ENCODE data around the gene CAPN5.
A peak's percentile ranks its signal among the peaks of the same experiment; 100 is the strongest.

The CAPN5 gene

DNA sequence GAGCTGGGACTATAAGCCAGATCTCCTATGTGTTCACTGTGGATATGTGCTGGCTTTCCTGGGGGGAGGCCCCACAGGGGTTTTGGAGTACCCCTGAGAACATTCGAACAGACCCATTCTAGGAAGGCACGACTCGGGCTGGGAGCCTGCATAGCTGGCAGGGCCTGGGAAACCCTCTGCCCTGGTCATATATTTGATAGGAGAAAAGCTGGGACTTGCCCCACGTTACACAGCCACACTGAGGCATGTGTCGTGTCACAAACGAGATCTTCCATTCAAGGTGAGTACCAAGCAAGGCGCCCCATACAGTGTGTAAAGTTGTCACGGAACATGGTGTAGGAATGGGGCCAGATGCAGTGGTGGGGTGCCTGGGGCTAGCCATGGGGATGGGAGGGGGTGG lies 72.4 kb downstream of the CAPN5 start:
- no peak for DNase-seq

DNA sequence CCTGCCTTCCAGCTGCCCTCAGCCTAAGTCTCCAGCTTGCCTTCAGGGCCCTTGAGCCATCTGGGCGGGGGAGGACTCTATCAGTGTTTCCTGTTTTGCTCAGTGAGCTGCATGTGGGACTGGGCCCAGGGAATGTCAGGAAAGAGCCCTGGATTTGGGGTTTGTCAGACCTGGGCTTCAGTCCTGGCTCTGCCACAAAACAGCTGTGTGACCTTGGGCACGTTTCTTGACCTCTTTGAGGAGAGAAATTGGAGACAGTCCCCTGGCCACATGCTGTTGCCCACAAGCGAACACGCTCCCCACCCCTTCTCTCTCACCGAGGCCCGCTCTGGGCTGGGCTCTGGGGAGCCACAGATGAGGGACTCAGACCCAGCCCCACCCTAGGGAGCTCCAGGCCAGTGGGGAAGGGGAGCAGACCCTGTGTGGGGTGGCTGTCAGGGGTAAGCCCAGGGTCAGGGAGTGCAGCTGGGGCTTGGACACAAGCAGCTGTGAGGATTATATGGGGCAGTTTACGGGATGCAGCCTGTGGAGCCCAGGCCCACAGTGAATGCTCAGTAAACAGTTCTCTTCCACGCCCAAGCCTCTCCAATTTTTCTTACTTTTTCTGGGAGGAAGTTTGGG lies 73.6 kb downstream of the CAPN5 start:
- no peak for DNase-seq

DNA sequence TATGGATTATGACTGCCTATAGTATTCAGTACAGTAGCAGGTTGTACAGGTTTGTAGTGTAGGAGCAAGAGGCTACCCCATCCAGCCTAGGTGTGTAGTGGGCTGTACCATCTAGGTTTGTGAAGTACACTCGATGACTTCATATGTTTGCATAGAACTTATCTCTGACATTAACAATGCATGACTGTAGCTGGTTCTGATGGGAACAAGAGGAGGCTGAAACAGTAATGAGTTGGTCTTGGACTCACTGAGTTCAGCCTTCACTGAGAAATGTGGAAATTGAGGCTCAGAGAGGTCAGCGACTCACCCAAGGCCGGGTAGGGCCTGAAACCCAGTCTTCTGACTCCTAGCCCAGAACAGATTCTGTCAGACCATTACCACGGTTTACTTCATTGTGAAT lies 74.3 kb downstream of the CAPN5 start:
- DNase-seq, result no peak

DNA sequence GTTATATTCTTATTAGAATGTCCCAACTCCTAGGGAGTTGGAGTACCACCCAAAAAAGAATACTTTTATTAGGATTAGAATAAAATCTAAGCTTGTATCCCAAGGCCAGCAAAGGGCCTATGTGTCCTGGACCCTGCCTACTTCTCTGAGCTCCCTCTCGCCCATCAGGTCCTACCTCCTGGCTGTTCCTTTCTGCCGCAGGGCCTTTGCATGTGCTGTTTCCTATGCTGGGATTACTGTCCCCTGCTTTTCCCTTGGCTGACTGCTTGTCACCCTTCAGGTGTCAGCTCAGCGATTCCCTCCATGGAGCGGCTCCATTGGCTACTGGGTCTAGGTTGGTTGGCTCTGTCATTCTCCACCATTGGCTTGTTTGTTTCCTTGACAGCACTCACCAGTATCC lies 74.7 kb downstream of the CAPN5 start:
- DNase-seq, result no peak

DNA sequence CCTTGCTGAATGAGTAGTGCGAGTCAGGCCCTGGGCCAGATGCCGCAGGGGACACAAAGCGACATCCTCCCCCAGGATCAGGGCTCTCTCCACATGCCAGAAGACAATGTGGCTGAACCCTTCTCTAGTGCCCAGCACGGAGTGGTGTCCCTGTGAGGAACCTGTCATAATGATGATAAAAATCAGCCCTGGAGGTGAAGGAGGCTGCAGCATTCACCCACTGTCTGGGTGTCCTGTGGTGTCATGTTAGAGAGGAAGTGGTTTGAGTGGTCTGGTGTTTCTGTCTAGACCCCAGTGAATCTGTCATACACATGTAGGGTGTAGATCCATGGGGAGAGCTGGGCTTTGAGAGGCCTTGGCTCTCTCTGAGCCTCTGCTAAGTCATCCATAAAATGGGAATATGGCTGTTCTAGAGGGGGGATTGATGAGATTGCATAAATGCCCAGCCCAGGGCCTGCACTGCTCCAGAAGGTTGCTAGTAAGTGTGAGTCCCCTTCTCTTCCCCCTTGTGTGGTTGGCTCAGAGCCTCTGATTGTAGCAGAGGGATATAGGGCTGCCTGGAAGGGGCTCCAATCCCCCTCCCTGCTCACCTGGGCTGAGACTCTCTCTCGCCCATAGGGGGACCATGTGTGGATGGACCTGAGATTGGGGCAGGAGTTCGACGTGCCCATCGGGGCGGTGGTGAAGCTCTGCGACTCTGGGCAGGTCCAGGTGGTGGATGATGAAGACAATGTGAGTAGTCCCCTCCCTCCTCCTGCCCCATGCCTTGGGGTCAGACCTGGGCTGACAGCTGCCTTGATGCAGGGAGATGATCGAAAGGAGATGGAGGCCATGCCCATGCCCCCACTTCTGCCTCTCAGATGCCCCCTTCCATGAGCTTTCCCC lies 75.6 kb downstream of the CAPN5 start:
- no peak for DNase-seq

DNA sequence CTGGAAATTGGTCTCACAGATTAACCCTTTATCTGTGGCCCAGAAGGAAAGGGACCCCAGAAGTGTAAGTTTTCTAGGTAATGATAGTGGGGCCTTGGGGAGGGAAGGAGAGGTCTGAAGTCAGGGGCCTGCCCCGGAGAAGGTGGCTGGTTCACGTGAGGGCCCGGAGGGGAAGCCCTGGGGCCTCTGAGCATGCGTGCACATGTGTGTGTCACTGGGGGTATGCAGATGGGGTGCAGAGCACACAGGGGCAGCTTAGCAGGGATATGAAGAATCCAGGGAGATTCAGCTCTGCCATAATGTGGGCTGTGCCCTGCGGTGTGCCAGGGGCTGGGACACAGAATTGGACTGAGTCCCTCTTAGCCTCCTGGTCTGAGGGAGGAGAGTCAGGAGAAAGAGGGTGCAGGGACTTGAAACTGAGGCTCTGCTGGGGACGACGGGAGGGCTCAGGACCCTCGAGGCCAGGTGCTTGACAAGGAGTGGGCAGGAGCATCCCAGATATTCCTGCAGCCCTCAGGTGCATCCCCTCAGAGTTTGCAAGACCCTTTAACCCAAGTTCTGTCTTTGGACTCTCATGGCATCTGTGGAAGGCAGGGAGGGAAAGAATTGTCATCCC lies 76.7 kb downstream of the CAPN5 start:
- DNase-seq, result no peak

DNA sequence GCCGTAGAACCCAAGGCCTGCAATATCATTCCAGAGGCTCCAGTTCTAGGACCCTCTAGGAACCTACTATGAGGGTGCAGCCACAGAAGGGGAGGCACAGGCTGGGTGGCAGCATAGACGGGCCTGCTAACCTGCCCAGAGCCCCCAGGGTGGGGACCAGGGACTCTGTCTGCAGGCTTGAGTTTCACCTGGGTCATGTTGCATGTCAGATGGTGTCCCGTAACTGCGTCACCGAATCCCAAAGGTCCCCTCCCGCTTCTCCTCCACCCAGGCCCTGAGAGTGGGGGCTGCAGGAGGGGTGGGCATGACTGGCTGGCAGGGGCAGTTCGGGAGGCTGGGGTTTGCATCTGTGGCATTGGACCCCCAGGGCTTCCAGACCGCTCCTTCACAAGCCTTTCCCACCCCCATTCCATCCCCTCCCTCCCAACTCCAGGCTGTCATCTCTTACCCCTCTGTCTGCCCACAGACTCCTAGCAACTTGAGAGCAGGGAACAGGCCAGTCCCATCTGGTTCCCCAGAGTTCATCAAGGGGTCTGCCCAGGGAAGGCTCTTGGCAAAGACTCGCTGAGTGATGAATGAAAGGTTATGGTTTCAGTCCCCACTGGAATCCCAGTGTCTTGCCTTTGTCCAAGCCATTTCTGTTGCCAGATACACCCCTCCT lies 77.6 kb downstream of the CAPN5 start:
- no peak for DNase-seq

DNA sequence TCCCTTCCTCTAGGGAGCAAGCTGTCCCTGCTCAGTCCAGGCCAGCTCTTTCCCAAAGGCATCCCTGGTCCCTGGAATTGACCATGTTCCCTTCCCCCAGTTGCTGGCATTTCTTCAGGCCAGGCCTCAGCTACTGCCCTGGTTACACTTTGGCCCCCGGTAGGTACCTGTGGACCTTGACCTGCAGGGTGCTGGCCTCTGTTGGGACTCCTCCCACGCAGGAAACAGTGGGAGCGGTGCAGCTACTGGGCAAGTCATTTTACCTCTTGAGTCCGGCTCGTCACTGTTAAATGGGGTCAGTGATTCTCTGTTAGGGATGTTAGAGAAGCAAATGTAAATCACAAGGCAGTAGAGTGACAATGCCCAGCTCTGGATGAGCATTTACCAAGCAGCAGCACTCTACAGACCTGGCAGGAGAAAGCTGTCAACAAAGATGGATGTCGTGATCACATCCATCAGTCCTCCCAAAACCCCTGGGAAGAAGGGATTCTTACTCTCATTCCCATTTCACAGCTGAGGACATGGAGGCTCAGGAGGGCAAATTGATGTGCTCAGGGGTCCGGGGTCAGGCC lies 78.2 kb downstream of the CAPN5 start:
- DNase-seq, result no peak

DNA sequence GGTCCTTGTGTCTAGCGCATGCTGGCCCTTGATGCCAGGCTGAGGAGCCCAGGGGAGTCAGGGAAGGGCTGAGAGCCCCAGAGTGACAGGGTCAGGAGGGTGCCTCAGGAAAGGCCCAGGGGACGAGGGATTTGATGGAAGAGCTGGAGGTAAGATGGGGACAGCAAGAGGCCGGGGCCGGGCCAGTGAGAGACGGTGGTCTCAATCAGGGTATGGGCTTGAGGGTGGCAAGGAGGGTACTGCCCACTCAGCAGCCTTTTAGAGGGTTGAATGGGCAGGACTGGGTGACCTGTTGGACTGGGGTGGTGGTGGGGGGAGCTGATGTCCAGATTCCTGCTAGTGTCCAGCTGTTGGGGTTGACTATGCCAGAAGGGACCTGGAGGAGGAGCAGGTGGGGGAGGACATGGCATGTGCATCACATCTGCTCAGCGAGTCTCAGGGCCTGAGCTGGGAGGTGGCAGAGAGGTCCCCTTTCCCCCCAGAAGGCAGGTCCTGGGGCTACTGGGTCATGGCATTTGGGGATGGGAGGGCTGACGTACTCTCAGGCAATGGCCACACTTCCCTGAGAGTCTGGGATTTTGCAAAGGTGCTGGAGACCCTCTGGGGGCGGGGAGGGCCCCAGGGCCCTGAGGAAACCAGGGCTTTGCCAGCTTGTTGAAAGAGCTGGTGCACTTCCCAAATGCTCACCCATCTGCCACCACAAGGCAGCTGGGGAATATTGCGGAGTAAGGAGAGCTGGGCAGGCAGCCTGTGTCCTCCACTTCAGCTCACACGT lies 79.7 kb downstream of the CAPN5 start:
- DNase-seq, result no peak

DNA sequence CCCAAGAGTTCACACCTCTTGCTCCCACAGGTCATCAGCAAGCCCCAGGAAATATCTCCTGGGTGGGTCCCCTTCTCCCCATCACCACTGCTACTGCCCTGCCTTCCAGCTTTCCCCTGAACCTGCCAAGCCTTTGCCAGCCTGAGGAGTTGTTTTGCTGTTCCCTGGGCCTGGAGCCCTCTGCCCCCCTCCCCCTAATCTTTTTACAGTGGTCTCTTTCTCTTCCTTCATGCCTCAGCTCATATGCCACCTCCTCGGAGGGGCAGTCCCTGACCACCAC lies 80.2 kb downstream of the CAPN5 start:
- DNase-seq, result no peak

DNA sequence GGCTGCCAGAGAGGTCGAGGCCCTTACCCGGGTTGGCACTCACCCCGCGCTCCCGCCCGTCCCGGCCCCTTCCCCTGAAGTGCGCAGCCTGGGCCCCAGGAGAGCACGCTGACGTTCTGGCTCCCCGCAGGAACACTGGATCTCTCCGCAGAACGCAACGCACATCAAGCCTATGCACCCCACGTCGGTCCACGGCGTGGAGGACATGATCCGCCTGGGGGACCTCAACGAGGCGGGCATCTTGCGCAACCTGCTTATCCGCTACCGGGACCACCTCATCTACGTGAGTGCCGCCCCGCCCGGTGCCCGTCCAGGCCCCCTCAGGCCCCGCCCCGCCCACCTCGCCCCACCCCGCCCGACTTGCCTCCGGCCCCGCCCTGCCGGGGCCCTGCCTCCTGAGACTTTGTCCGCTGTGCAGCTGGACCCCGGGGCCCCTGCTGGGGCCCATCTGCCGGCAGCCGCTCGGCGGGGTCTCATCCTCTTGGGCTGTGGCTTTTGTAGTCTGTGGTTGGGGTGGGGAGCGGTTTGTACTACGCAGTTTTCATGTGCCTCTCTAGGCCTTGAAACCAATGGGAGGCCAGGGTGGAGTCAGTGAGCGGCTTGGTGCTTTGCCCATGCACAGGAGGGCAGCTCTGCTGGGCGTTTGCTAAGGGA lies 81.0 kb downstream of the CAPN5 start:
- DNase-seq, result peak; percentile 50

DNA sequence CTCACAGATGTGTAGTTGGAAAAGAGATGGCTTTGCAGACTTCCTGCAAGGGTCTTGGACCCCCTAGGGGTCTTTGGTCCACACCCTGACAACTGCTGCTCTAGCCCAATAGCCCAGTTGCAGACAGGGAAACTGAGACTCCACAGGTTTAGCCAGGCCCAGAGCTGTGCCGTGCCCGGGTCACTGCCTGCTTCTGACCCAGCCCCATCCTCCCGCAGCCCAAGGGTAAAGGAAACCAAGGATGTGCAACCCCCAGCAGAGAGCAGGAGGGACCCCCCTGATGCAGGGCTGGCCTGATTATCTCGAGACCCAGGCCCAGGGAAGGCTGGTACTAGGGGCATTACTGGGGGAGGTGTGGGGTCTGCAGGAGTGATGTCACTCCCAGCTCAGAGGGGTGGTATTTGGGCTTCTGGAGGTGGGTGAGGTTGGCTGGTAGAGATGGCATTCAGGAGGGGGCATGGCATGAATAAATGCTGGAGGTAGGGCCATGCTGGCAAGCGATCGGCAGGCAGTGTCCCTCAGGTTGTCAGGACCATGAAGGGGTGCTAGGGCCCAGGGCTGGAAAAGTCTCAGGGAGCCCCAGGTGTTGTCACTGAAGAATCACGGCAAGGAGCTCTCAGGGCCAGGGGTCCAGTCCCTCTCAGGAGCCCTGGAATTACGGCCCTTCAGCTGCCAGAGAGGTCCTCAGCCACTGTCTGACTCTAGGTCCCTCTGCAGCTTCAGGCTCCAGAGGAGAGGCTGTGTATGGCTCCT lies 82.4 kb downstream of the CAPN5 start:
- DNase-seq, result no peak

DNA sequence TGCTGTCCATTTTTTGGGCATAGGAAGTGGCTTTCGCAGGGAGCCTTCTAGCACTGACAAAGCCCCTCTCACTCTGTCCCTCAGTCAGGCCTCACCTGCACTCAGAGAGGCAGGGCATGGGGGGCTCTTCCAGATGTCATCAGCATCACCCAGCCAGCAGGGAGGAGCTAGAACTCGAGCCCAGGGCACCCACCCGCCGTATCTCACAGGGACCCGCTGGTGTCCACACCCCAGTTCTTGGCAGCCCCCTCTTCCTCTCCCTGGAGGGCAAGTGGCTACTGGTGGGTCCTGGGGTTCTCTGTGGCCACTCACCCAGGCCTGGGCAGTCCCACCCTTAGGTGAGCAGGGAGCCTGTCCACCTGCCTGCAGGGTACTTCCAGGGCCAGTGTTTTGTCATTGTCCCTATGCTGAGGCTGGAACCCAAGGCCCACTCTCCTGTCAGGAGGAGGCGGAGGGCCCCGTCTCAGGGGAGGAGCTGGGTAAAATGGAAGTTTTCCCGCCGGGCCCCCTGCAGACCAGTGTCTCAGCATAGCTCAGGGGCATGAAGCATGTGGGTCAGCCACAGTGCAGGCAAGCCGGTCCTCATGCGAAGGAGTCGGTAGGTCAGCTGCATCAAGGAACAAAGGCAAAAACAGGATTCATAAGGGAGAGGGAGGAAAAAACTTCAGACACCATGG lies 83.1 kb downstream of the CAPN5 start:
- DNase-seq, result no peak

DNA sequence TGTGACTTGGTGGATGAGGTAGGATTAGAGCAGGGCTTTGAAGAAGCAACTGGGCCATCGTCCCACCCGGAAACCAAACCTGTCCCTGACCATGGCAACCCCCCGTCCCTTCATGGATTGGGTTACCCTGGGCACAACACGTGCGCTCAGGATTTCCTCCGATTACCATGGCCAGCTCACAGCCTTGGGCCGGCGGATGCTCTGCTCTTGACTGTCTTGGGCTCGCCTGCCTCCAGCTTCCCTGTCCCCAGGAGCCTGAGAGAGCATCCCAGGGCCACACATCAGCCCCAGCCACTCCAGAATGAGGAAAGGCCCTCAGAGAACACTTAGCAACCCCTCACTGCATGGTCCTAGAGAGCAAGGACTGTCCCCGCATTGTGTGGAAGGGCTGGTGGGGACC lies 84.1 kb downstream of the CAPN5 start:
- no peak for DNase-seq

DNA sequence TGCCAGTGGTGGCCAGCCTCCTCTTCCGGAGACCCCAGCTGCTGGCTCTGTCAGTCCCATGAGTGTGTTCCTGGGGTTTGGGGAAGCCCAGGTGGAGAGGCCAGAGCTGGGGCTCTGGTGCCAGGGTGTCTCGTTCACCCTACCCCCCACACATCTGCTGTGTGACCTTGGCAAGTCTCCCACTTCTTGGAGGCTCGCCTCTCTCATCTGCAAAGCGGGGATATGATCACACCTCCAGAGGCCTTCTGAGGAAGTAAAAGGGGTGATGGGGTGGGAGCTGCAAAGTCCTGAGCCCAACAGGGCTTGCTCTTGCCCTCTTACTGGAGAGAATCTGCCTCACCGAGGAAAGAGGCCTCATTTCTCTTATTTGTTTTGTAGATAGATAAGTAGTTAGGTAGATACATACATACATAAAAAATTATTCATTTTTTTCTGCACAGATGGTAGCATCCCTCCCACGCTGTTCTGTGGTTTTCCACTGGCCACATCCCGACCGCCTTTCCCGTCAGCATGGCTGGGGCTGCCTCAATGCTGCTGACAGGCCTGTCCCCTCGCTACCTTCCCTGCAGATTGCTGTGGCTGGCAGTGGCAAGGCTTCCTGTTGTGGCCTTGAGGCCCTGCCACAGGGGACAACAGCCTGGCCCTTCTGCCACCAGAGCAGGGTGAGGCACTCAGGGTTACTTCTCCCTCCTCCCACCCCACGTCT lies 85.2 kb downstream of the CAPN5 start:
- peak; percentile 39 for DNase-seq

DNA sequence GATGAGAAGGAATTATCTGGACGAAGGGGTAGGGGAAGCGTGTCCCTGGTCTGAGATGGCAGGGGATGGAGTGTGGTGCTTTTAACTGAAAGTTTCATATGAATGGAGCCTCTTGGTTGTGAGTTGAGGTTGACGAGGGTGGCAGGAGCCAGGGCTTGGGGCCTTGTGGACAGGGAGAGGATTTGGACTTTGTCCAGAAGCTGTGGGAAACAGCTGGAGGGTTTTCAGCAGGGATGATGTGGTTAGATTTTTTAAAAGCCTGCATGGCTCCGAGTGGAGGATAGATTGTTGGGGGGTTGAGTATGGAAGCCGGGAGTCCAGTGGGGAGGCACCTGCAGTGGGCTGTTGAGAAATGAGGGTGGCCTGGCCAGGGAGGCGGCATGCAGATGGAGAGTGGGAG lies 86.1 kb downstream of the CAPN5 start:
- DNase-seq, result no peak

DNA sequence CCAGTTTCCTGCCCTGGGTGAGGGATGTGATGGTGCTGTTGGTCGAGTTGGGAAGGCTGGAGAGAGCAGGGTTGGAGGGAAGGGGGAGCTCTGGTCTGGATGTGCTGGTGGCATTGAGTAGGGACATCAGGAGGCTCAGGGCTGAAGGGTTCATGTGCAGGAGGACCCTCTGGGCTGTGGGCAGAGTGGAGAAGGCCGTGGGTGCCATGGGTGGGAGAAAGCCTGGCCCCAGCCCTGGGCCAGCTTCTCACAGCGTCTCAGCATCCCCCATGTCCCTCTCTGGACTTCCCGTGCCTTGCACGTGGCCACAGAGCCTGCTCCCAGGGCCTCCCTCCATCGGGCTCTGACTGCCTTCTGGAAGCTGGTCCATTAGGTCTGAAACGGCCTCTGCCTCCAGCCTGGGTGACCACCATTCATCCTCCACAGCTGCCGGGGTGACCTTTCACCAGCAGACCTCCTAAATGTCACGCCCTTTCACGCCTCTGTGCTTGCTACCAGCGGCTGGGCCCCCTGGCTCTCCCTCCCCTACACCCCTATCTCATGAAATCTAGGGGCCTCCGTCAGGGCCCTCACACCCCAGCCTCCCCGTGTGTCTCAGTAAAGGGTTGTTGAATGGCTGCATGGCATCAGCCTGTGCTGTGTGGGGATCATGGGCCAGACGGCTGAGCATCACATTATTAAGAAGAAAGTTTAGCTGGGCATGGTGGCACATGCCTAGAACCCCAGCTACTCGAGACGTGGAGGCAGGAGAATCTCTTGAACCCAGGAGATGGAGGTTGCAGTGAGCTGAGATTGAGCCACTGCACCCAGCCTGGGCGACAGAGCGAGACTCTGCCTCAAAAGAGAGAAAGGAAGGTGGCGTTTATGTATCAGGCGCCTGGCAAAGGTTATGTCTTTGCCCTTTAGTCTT lies 86.8 kb downstream of the CAPN5 start:
- DNase-seq, result no peak

DNA sequence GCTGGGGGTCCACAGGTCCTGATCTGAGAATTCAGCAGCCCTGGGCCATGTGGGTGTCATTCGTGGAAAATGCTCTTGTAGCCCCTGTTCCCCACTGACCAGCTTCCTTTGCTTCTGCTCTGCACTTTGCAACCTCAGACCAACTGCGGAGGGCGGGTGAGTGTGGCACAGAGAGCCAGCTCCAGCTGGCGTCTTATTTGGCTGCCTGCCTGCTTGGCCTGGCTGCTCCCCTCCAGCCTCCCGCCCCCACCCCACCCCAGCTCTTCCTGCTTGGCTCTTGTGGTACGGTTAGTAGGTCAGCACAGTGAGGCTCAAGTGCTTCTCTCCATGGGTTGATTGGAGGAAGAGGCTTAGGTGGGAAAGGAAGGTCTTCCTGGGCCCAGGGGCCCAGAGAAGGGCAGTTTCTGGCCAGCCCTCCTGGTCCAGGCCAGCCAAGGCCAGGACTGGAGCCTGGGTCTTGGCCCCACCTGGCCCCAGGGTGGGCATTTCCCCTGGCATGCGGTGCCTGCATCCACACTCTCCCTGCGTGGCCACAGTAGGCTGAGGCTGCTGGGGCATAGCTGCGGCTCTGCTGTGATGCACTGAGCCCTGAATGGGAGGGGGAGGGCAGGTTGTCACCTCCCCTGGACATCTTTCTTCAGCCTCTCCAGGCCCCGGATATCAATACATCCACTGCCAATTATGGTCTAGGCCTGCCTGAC lies 87.8 kb downstream of the CAPN5 start:
- no peak for DNase-seq

Measured in activated T-cell treated with anti-CD3 and anti-CD28 coated beads, Interleukin-2, amount 50 U/mL, for 1 hour (primary cell).